ENCODE measurements around the gene ERN1. TPM values are rescaled to one million over a fixed set of nuclear protein-coding genes. Genes with fewer than 3 reads are reported as not detected.

Gene ERN1
- total and polyA plus RNA-seq, 2 donors, result 5.9 to 7.4 TPM

DNA sequence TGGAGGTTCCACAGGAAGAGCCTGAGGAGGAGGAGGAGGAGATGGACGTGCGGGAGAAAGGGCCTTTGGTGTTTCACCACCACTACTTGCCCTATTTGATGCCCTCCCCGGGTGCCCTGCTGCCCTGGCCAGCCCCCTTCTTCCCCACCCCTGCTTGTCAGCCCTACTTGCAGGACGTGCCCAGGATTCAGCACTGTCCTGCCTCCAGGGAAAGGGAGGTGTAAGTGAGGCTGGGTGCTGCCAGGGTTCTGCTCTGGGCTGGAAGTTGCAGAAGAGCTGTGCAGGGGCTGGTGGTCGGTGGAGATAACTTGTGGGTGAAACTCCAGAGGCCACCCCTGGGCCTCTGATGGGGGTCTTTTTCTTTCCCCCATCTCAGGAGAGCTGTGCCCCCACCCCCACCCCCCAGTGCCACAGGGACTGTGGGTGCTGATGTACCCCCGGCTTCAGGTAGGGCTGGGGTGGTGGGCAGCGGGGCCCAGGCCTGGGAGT is 128.8 kb downstream of the ERN1 start:
- Histone ChIP-seq H3K27ac (ENCODE audit: low read depth in 1 of 2, low read length in 1 of 2) (no peak overlapping the region), H3K36me3 (ENCODE audit: control insufficient read depth in 2 of 2, insufficient read depth in 2 of 2, low read length in 1 of 2) (peaks cover 32 to 35% of the 10 kb centered on the region in 2 donors), H3K27me3 (ENCODE audit: control insufficient read depth in 2 of 2, insufficient read depth in 1 of 2, low read length in 1 of 2) (peaks cover 0 to 28% of the 10 kb centered on the region in 2 donors), H3K4me3 (ENCODE audit: low read length in 2 of 2) (no peak overlapping the region), H3K4me1 (ENCODE audit: control insufficient read depth in 2 of 2, insufficient read depth in 2 of 2, low read length in 2 of 2) (peaks cover 12 to 23% of the 10 kb centered on the region in 2 donors), H3K9me3 (ENCODE audit: control insufficient read depth in 2 of 2, insufficient read depth in 1 of 2, low read length in 1 of 2) (no peaks in the 10 kb centered on the region)
- WGBS, result 92% methylated on average over 7 of the region's 7 CpGs
- no peak for DNase-seq (ENCODE audit: low read depth in 6 of 9, low spot score in 9 of 9)

DNA sequence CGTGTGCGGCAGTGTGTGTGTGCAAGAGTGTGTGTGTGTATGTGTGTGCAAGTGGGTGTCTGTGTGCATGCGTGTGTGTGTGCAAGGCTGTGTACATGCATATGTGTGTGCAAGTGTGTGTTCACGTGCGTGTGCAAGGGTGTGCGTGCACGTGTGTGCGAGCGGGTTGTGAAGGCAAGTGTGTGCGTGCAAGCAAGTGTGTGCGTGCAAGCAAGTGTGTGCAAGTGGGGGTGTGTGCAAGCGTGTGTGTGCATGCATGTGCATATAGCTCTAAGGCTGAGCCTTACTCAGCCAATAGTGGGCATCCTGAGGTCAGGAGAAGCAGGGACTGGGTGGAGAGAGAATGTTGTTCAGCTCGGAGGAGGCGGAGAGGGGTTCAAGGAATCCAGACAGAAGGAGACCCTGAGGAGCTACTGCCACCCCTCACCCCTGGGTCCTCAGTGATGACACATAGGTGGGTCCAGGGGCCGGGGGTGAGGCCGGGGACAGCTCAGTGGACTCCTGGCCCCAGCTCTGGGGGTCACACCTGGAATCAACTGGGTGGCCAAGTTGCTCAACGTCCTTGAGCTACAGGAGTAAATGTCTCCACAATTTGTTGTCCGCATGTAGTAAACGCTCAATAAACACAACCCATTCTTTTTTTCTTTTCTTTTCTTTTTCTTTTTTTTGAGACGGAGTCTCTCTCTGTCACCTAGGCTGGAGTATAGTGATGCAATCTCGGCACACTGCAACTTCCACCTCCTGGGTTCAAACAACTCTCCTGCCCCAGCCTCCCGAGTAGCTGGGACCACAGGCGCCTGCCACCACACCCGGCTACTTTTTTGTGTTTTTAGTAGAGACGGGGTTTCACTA is 130.0 kb downstream of the ERN1 start:
- Histone ChIP-seq H3K36me3 (ENCODE audit: control insufficient read depth in 2 of 2, insufficient read depth in 2 of 2, low read length in 1 of 2) (peaks cover 23 to 26% of the 10 kb centered on the region in 2 donors), H3K4me3 (ENCODE audit: low read length in 2 of 2) (no peak overlapping the region), H3K27ac (ENCODE audit: low read depth in 1 of 2, low read length in 1 of 2) (no peak overlapping the region), H3K9me3 (ENCODE audit: control insufficient read depth in 2 of 2, insufficient read depth in 1 of 2, low read length in 1 of 2) (no peaks in the 10 kb centered on the region), H3K27me3 (ENCODE audit: control insufficient read depth in 2 of 2, insufficient read depth in 1 of 2, low read length in 1 of 2) (peaks cover 0 to 28% of the 10 kb centered on the region in 2 donors), H3K4me1 (ENCODE audit: control insufficient read depth in 2 of 2, insufficient read depth in 2 of 2, low read length in 2 of 2) (peaks cover 12 to 23% of the 10 kb centered on the region in 2 donors)
- 95% methylated on average over 25 of the region's 25 CpGs for WGBS
- no peak for DNase-seq (ENCODE audit: low read depth in 6 of 9, low spot score in 9 of 9)

DNA sequence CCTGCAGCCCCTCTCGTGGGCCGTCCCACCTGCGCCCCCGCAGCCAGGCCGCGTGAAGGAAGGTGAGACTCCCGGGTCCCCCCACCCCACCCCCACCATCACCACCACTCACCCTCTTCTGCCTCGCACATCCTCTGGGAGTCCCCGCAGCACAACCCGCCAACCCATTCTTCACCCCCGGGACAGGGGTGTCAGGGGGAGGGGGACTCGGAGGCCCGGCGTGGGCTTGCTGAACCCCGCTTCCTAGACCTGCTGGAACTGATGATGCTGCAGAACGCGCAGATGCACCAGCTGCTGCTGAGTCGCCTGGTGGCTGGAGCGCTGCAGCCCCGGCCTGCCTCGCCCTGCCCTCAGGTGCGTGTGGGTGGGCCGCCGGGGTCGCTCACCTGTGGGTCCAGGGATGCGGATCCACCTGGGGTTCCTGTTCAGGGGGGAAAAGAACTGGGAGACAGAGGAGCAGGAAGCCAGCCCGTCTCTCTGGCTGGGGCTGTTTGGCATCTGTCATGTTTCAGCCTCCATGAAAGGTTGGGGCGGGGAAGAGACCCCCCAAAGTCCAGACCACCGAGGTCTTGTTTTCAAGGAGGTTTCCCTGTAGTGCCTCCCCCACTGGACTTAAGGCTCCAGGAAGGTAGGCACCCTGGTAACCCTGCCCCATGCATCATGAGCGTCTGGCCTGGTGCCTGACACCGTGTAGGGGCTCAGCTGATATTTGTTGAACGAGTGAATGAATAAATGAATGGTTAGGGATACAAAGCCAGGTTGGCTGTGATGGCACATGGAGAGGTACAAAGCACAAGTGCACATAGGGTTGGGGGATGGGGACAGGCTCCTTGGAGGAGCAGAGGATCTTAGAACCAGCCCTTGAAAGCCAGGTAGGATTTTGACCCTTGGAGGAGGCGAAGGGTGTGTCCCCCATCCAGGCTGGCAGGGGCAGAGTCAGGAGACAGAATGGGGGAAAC is 130.9 kb downstream of the ERN1 start:
- Histone ChIP-seq H3K27me3 (ENCODE audit: control insufficient read depth in 2 of 2, insufficient read depth in 1 of 2, low read length in 1 of 2) (peaks cover 0 to 28% of the 10 kb centered on the region in 2 donors), H3K27ac (ENCODE audit: low read depth in 1 of 2, low read length in 1 of 2) (no peak overlapping the region), H3K36me3 (ENCODE audit: control insufficient read depth in 2 of 2, insufficient read depth in 2 of 2, low read length in 1 of 2) (peaks cover 15 to 18% of the 10 kb centered on the region in 2 donors), H3K4me3 (ENCODE audit: low read length in 2 of 2) (peak overlapping the region; percentile 56 to 62), H3K4me1 (ENCODE audit: control insufficient read depth in 2 of 2, insufficient read depth in 2 of 2, low read length in 2 of 2) (peaks cover 12 to 23% of the 10 kb centered on the region in 2 donors), H3K9me3 (ENCODE audit: control insufficient read depth in 2 of 2, insufficient read depth in 1 of 2, low read length in 1 of 2) (no peaks in the 10 kb centered on the region)
- DNase-seq (ENCODE audit: low read depth in 6 of 9, low spot score in 9 of 9), result peak in 2 of 9 donors; percentile 21 to 30
- WGBS, result 17% methylated on average over 33 of the region's 33 CpGs

DNA sequence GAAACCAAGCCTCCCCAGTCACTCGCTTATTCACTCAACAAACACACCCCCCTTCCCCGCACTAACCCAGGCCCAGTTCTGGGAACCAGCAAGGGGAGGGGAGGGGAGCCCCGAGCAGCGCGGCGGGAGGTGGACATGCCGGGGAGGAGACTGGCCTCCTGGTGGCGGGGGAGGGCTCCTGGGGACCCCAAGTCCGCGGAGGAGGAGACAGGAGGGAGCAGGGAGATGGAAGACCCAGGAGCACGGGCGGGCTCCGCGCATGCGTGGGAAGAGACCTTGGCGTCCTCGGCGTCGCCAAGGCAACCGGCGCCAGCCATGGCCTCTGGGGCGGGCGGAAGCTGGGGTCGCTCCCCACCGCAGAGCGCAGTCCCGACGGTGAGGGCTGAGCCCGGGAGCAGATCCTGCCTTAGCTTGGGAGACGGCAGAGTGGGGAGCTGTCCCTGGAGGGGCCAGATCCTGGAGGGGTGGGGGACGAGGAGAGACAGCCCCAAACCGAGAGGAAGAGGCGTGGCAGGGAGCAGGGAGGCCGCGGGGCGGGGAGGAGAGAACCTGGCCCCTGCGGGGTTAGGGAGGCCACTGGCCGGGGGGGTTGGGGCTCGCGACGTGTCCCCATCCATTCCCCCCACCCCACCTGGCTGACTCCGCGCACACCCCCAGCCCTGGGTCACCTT is 131.8 kb downstream of the ERN1 start, which contains the start of gene PRR29:
PRR29 (plus strand) TSS at position 302 of the 671 bp plus-strand sequence; CDS start at position 316, 14 bp downstream.
- H3K36me3 ChIP-seq (ENCODE audit: control insufficient read depth in 2 of 2, insufficient read depth in 2 of 2, low read length in 1 of 2), result peaks cover 9 to 10% of the 10 kb centered on the region in 2 donors
- DNase-seq (ENCODE audit: low read depth in 6 of 9, low spot score in 9 of 9), result peak in 8 of 9 donors; percentile 58 to 84 (median 67)
- H3K4me1 ChIP-seq (ENCODE audit: control insufficient read depth in 2 of 2, insufficient read depth in 2 of 2, low read length in 2 of 2), result peaks cover 12 to 23% of the 10 kb centered on the region in 2 donors
- no peak within 1 kb of the TSS for H3K27ac ChIP-seq (ENCODE audit: low read depth in 1 of 2, low read length in 1 of 2)
- H3K27me3 ChIP-seq (ENCODE audit: control insufficient read depth in 2 of 2, insufficient read depth in 1 of 2, low read length in 1 of 2), result peaks cover 0 to 28% of the 10 kb centered on the region in 2 donors
- H3K4me3 ChIP-seq (ENCODE audit: low read length in 2 of 2), result peak within 1 kb of the TSS; percentile 56 to 62
- no peaks in the 10 kb centered on the region for H3K9me3 ChIP-seq (ENCODE audit: control insufficient read depth in 2 of 2, insufficient read depth in 1 of 2, low read length in 1 of 2)
- 2% methylated on average over 43 of the region's 43 CpGs for WGBS

DNA sequence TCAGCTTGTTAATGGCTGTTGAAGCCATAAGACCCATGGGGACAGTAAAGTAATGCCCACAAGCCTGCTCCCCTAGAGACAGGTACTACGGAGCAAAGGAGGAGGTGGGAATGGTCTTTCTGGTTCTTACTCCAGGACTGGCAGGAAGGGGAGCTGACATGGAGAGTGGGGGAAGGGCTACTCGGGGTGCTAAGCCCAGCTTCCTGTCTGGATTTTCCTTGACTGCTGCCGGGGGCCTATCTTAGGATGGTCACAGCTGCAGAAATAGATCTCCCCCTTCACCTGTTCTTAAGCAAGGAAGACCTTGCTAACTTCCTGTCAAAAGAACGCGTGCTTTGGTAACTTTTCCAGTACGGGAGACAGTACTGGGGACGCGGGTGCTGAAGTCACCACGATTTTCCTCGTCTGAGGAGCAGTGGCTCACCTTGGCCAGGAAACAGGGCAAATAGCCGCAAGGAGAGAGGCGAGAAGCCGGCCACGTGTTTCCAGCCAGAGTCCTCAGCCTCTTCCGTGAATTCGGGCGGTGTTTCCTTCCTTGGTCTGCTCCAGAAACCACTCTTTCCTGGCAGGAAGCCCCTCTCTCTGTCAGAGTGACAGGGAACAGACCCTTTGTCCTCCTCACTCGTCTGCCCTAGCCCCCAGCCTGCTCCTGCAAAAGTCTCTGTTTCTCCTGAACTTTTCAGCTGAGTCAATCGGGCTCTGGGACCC is 132.4 kb downstream of the ERN1 start:
- WGBS, result 38% methylated on average over 19 of the region's 19 CpGs
- peak overlapping the region in 1 of 2 donors; percentile 62 for H3K4me3 ChIP-seq (ENCODE audit: low read length in 2 of 2)
- H3K36me3 ChIP-seq (ENCODE audit: control insufficient read depth in 2 of 2, insufficient read depth in 2 of 2, low read length in 1 of 2), result peaks cover 3 to 4% of the 10 kb centered on the region in 2 donors
- DNase-seq (ENCODE audit: low read depth in 6 of 9, low spot score in 9 of 9), result no peak
- peaks cover 0 to 32% of the 10 kb centered on the region in 2 donors for H3K27me3 ChIP-seq (ENCODE audit: control insufficient read depth in 2 of 2, insufficient read depth in 1 of 2, low read length in 1 of 2)
- peaks cover 12 to 23% of the 10 kb centered on the region in 2 donors for H3K4me1 ChIP-seq (ENCODE audit: control insufficient read depth in 2 of 2, insufficient read depth in 2 of 2, low read length in 2 of 2)
- H3K9me3 ChIP-seq (ENCODE audit: control insufficient read depth in 2 of 2, insufficient read depth in 1 of 2, low read length in 1 of 2), result no peaks in the 10 kb centered on the region
- H3K27ac ChIP-seq (ENCODE audit: low read depth in 1 of 2, low read length in 1 of 2), result no peak overlapping the region

DNA sequence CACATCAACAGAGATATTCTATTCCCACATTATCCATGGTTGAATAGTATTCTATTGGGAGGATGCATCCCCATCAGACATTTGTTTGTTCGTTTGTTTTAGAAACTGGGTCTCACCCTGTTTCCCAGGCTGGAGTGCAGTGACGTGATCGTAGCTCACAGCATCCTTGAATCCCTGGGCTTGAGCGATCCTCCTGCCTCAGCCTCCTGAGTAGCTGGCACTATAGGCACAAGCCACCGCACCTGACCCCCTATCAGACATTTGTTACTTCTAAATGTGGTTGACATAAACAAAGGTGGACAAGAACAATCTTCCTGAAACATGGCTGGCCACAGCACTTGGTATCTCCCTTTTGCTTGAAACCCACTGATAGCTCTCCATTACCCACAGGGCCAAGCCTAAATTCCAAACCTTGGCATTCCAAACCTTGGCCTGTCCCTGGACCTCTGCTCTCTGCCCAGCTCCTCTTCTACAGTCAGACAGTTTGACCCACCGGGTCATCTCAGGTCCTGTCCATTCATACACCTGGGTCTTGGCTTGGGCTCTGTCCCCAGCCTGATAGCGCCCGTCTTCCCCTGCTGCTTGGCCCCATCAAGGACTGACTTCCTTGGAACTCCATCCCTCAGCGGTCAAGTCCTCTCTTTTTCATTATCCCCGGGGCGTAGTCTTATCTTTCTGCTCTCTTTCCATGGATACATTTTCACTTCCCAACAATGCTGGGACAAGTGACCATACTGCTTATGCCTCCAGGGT is 133.3 kb downstream of the ERN1 start:
- Histone ChIP-seq H3K9me3 (ENCODE audit: control insufficient read depth in 2 of 2, insufficient read depth in 1 of 2, low read length in 1 of 2) (no peaks in the 10 kb centered on the region), H3K27ac (ENCODE audit: low read depth in 1 of 2, low read length in 1 of 2) (no peak overlapping the region), H3K4me3 (ENCODE audit: low read length in 2 of 2) (no peak overlapping the region), H3K36me3 (ENCODE audit: control insufficient read depth in 2 of 2, insufficient read depth in 2 of 2, low read length in 1 of 2) (no peaks in the 10 kb centered on the region), H3K27me3 (ENCODE audit: control insufficient read depth in 2 of 2, insufficient read depth in 1 of 2, low read length in 1 of 2) (peaks cover 0 to 40% of the 10 kb centered on the region in 2 donors), H3K4me1 (ENCODE audit: control insufficient read depth in 2 of 2, insufficient read depth in 2 of 2, low read length in 2 of 2) (peaks cover 12 to 23% of the 10 kb centered on the region in 2 donors)
- WGBS, result 99% methylated on average over 11 of the region's 11 CpGs
- no peak for DNase-seq (ENCODE audit: low read depth in 6 of 9, low spot score in 9 of 9)

DNA sequence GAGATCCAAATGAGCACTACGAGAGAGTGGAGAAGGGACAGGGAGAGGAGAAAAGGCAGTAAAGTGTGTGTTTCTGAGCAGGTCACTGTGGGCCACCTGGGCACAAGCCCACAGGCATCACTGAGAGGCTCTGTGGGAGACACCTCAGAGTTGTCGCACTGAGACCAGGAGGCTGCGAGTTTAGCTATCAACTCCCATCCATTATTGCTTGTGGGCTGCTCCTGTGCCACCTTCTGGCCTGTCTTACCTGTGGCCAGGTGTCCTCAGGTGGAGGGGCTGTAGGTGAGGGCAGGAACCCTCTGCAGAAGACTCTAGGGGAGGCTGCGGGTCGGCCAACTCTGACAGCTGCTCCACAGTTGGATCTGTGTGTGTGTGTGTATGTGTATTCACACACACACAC is 134.3 kb downstream of the ERN1 start:
- no peak for DNase-seq (ENCODE audit: low read depth in 6 of 9, low spot score in 9 of 9)
- Histone ChIP-seq H3K27me3 (ENCODE audit: control insufficient read depth in 2 of 2, insufficient read depth in 1 of 2, low read length in 1 of 2) (peaks cover 0 to 44% of the 10 kb centered on the region in 2 donors), H3K9me3 (ENCODE audit: control insufficient read depth in 2 of 2, insufficient read depth in 1 of 2, low read length in 1 of 2) (no peaks in the 10 kb centered on the region), H3K4me1 (ENCODE audit: control insufficient read depth in 2 of 2, insufficient read depth in 2 of 2, low read length in 2 of 2) (peaks cover 12 to 26% of the 10 kb centered on the region in 2 donors), H3K4me3 (ENCODE audit: low read length in 2 of 2) (no peak overlapping the region), H3K27ac (ENCODE audit: low read depth in 1 of 2, low read length in 1 of 2) (no peak overlapping the region), H3K36me3 (ENCODE audit: control insufficient read depth in 2 of 2, insufficient read depth in 2 of 2, low read length in 1 of 2) (no peaks in the 10 kb centered on the region)
- 97% methylated on average over 5 of the region's 5 CpGs for WGBS
